Psoas muscle (tissue), 8 donors: ENCODE results near the gene CACNA2D4. TPM values are rescaled to one million over a fixed set of nuclear protein-coding genes. Genes with fewer than 3 reads are reported as not detected.

Experiments
- ATAC-seq, 4 donors: fragments of 200-7000 bp; cut with Tn5 transposase; one replicate each; pipeline ENCODE4 v1.9.1; 2020; ENCODE audit warnings: moderate library complexity in 3 of 4, mild to moderate bottlenecking in 2 of 4
- DNase-seq, 2 donors: peaks; one replicate each; pipeline ENCODE4 v3.0.0-alpha.2; 2020
- H3K27ac ChIP-seq: fragments of 200-600 bp; one replicate; pipeline ENCODE4 v1.8.0; 2022
- H3K27me3 ChIP-seq, 3 donors: fragments of 200-600 bp in 1 of 3; one replicate each; pipeline versions ENCODE4 v1.6.1 to v1.8.0; 2013 to 2022; ENCODE audit warnings: low read length in 2 of 3, mild to moderate bottlenecking in 2 of 3, moderate library complexity in 1 of 3; ENCODE audit not compliant: insufficient read depth in 3 of 3
- H3K36me3 ChIP-seq, 2 donors: fragments of 200-600 bp in 1 of 2; one replicate each; pipeline versions ENCODE4 v1.6.1 to v1.8.0; 2013 to 2022; ENCODE audit warnings: low read depth in 1 of 2, mild to moderate bottlenecking in 1 of 2, moderate library complexity in 1 of 2; ENCODE audit not compliant: insufficient read depth in 1 of 2
- H3K4me1 ChIP-seq: fragments of 200-600 bp; one replicate; pipeline ENCODE4 v1.8.0; 2022
- H3K4me3 ChIP-seq: fragments of 200-600 bp; one replicate; pipeline ENCODE4 v1.8.0; 2022; ENCODE audit warnings: mild to moderate bottlenecking
- H3K9me3 ChIP-seq: fragments of 200-600 bp; one replicate; pipeline ENCODE4 v1.8.0; 2022
- CTCF ChIP-seq: fragments of 200-600 bp; IDR thresholded peaks from one replicate; pipeline ENCODE4 v1.8.0; 2022; ENCODE audit warnings: antibody characterized with exemption
- WGBS, 3 donors: extraction: QIAGEN DNeasy Blood & Tissue Kit; methylation state at CpG; one replicate each; pipeline versions ENCODE4 v1.1.6 to v1.1.7; 2013; 5-methylcytosine and 5-hydroxymethylcytosine counted together
- intact Hi-C, 2 donors: fragments of 100-400 bp; cut with DNase I; formaldehyde crosslinking; loops; one replicate each; pipeline versions ENCODE4 v1.11.0 to v1.14.2; 2022
- polyA plus RNA-seq, 3 donors: library from polyadenylated mRNA; stranded (reverse); fragments of 200-250 nt; gene quantifications; one replicate each; pipeline ENCODE4 v1.2.3, GENCODE V29; 2013
- total RNA-seq, 4 donors: library from RNA; stranded (reverse); fragmentation: NEBNext Ultra II Directional in 2 of 4; extraction: Animal tissue kit (Norgen Biotek cat#: 25700) in 2 of 4; gene quantifications; one replicate each; pipeline versions ENCODE4 v1.2.1 to v1.2.4, GENCODE V29; 2021 to 2023
- donor health status: healthy with polysubstance abuse.
- donor health status: DM: no; HTN: no; CAD: no; lungs with moderate emphysema.
- donor health status: Bipolar disorder and iron deficiency.
- donor health status: healthy.
- donor health status: DM: yes; HTN: yes; CAD: no.
- donor health status: DM: no; HTN: no; CAD: no.
- donor health status: DM: no; HTN: no; CAD: no.
- donor health status: DM: yes; HTN: yes; CAD: no.

Gene CACNA2D4
- total and polyA plus RNA-seq, 7 donors: 0.74 to 1.8 (median 0.93) TPM

DNA sequence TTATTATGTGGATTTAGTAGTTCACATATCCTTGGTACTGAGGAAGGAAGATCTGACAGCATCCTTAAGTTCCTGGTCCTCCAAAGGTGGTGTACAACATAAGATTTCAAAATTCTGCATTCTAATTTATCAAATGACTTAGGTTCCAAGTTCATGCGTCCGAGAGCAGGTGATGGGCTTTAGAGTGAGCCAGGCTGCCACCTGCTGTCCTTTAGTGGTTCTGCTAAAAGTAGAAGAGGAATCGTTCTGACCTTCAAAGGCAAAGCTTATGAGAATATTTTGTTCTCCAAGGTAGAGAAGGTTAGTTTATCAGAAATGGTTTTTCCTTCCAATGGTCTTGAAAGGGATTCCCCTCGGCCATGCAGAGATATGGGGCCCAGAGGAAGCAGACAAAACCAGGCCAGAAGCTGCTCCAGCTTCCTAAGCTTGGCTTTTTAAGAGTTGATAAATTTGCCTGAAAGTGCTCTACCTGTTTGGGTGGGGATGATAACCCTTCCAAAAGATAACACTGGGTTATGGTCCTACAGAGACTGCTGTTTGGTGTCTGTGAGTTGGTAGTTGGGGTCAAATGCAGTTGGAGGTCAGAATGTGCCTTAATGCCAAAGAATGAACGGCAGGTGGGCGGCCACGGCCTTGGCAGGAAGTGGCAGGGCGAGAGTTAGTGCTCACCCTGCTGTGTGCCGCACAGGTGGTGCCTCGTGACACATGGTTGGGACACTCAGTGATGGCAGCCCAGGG, 127.2 kb downstream of the CACNA2D4 start:
- 15 to 25% (median 22%) methylated on average over 10 of the region's 10 CpGs for WGBS, 3 donors
- Histone ChIP-seq H3K27me3 (no peaks in the 10 kb centered on the region), H3K27ac (peak overlapping the region; percentile 20), H3K36me3 (peaks cover 3 to 4% of the 10 kb centered on the region in 2 donors), H3K9me3 (no peaks in the 10 kb centered on the region), H3K4me3 (no peak overlapping the region), H3K4me1 (peaks cover 31% of the 10 kb centered on the region)
- TF ChIP-seq CTCF: peak; percentile 90
- DNase-seq (peak in 1 of 2 donors; percentile 76), ATAC-seq (peak; percentile 43 to 64 (median 48))
- intact Hi-C loops: loop anchor here (1.0 to 5.0 kb wide), 3 partner anchors 99 to 138 kb away; partner anchors contain the start of gene ADIPOR2 (in 1 of the 2)

GRCh38 chr12:1790444-1790843, 128.0 kb downstream of the CACNA2D4 start:
- intact Hi-C loops: loop anchor here (2.0 to 5.0 kb wide), 2 partner anchors 98 to 136 kb away; partner anchors contain the start of gene ADIPOR2 (in 1 of the 2)
- no peak for TF ChIP-seq CTCF
- 65 to 74% (median 71%) methylated on average over 7 of the region's 7 CpGs for WGBS, 3 donors
- DNase-seq: peak in 1 of 2 donors; percentile 33
- no peak for ATAC-seq
- no peak overlapping the region for H3K27ac ChIP-seq
- H3K4me3 ChIP-seq: no peak overlapping the region
- H3K27me3 ChIP-seq: no peaks in the 10 kb centered on the region
- H3K4me1 ChIP-seq: peaks cover 26% of the 10 kb centered on the region
- peaks cover 7 to 12% of the 10 kb centered on the region in 2 donors for H3K36me3 ChIP-seq
- no peaks in the 10 kb centered on the region for H3K9me3 ChIP-seq

DNA sequence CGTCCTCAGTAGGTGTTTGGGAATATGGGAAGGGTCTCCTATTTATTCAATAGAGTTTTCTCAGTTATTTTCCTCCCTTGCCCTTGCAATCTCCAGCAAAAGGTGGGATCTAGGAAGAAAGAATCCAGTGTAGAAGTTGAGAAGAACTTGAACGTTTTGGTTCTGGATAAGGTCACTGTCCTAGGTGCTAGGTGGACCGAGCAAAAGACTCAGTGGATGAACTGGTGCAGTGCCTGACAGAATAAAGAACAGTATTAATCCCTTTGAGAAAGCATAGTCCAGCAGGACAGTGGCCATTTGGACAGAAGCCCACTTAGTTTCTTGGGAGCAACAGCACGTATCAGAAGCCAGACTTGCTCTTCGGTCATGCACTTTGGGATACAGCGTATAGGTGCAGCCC, 130.7 kb downstream of the CACNA2D4 start:
- peaks cover 36% of the 10 kb centered on the region for H3K4me1 ChIP-seq
- 24 to 32% (median 30%) methylated on average over 6 of the region's 6 CpGs for WGBS, 3 donors
- no peak overlapping the region for H3K27ac ChIP-seq
- intact Hi-C loops: no loop called here
- peaks cover 7 to 19% of the 10 kb centered on the region in 2 donors for H3K36me3 ChIP-seq
- ATAC-seq (peak in 2 of 4 donors; percentile 28 to 30), DNase-seq (peak in 1 of 2 donors; percentile 48)
- H3K27me3 ChIP-seq: no peaks in the 10 kb centered on the region
- H3K4me3 ChIP-seq: no peak overlapping the region
- no peaks in the 10 kb centered on the region for H3K9me3 ChIP-seq
- no peak for TF ChIP-seq CTCF

DNA sequence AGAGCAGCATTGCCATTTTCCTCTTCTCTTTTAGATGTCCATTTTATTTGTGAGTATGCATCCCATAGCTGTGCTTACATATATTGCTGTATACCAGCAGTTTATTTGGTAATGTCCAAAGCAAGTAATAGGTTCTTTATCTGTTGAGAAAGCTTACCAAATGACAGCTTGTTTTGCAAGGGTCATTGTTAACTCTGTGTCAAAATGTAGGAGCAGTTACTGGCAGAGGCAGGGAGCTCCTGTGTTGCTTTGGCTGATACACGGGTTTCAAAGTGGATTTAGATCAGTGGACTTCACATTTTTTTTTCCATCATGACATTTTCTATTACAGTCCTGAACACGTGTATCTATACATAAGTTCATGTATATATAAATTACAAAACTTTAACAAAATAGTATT, 136.2 kb downstream of the CACNA2D4 start:
- H3K27ac ChIP-seq: no peak overlapping the region
- H3K27me3 ChIP-seq: no peaks in the 10 kb centered on the region
- WGBS, 3 donors: 43 to 54% (median 49%) methylated on average over 2 of the region's 2 CpGs
- peaks cover 44% of the 10 kb centered on the region for H3K4me1 ChIP-seq
- intact Hi-C loops: no loop called here
- no peak overlapping the region for H3K4me3 ChIP-seq
- DNase-seq (no peak), ATAC-seq (peak in 2 of 4 donors; percentile 40 to 47)
- H3K9me3 ChIP-seq: no peaks in the 10 kb centered on the region
- no peak for TF ChIP-seq CTCF
- H3K36me3 ChIP-seq: peaks cover 7 to 35% of the 10 kb centered on the region in 2 donors
